HL-60 (cell line): Measurements from ENCODE around the gene NFIC.

ENCODE experiments used
- DNase-seq, 2 experiments: peaks; one replicate each; pipeline ENCODE4 v3.0.0-alpha.2; 2010 to 2020; ENCODE audit warnings: low read depth in 1 of 2, low spot score in 1 of 2
- H3K27ac ChIP-seq: fragments of 250-450 bp; sonication (Bioruptor Pico); replicated peaks from 2 replicates; pipeline ENCODE4 v1.5.1; 2020; ENCODE audit warnings: mild to moderate bottlenecking, moderate library complexity
- H3K27me3 ChIP-seq: fragments of 250-450 bp; sonication (Bioruptor Pico); 2 replicates; pipeline ENCODE4 v1.5.1; 2021; ENCODE audit warnings: mild to moderate bottlenecking, moderate library complexity; ENCODE audit not compliant: insufficient read depth, poor library complexity, severe bottlenecking
- H3K4me3 ChIP-seq: replicated peaks from 2 replicates; pipeline ENCODE4 v1.5.1; 2011; ENCODE audit warnings: mild to moderate bottlenecking, control low read depth, low read length; ENCODE audit not compliant: insufficient read depth
- GABPA ChIP-seq: IDR thresholded peaks from 2 replicates; pipeline ENCODE4 v1.6.1; 2012; ENCODE audit warnings: low read depth
- POLR2AphosphoS5 ChIP-seq: IDR thresholded peaks from 2 replicates; pipeline ENCODE4 v1.6.1; 2012; ENCODE audit warnings: low read depth
- REST ChIP-seq: IDR thresholded peaks from 2 replicates; pipeline ENCODE4 v1.6.1; 2012; ENCODE audit warnings: low read depth; ENCODE audit not compliant: insufficient replicate concordance
- SPI1 ChIP-seq: IDR thresholded peaks from 2 replicates; pipeline ENCODE4 v1.6.1; 2012; ENCODE audit warnings: low read depth, mild to moderate bottlenecking, borderline replicate concordance
- TF ChIP-seq, protein P1 (sequence below): IDR thresholded peaks from one replicate; pipeline ENCODE4 v1.5.1; 2011; ENCODE audit warnings: low read length, control low read depth, inconsistent platforms; ENCODE audit not compliant: insufficient read depth

The NFIC gene

DNA sequence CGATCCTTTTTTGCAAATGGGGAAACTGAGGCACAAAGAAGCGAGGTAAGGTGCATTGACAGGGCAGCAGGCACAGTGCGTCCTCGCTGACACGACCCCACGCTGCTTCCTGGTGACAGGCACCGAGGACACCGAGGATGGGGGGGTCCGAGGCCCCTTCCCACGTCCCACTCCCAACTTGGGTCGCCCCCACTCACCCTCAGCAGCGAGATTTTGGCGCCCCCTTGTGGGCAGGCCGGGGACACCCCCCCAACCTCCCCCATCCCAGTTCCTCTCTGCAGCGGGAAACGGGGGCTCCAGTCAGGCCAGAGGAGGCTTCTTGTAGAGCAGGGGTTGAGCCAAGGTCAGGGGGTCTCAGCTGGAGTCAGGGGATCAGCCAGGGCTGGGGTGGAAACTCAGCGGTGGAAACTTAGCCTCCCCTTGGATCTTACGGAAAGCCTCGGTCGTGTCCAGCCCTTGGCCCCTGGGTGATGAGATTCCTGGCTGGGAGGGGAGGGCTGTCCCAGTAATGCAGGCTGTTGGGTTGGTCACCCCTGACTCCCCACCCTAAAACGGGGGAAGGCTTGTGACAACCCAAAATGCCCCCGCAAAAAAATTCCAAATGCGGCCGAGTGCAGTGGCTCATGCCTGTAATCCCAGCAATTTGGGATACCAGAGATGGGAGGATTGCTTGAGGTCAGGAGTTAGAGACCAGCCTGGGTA is 105.7 kb downstream of the NFIC start:
- H3K27me3 ChIP-seq, result no peaks in the 10 kb centered on the region
- no peak overlapping the region for H3K27ac ChIP-seq
- TF ChIP-seq GABPA (no peak), REST (no peak), POLR2AphosphoS5 (no peak), SPI1 (peak; percentile 57; the same call in 1 of the 2 replicates)
- TF ChIP-seq, protein P1, sequence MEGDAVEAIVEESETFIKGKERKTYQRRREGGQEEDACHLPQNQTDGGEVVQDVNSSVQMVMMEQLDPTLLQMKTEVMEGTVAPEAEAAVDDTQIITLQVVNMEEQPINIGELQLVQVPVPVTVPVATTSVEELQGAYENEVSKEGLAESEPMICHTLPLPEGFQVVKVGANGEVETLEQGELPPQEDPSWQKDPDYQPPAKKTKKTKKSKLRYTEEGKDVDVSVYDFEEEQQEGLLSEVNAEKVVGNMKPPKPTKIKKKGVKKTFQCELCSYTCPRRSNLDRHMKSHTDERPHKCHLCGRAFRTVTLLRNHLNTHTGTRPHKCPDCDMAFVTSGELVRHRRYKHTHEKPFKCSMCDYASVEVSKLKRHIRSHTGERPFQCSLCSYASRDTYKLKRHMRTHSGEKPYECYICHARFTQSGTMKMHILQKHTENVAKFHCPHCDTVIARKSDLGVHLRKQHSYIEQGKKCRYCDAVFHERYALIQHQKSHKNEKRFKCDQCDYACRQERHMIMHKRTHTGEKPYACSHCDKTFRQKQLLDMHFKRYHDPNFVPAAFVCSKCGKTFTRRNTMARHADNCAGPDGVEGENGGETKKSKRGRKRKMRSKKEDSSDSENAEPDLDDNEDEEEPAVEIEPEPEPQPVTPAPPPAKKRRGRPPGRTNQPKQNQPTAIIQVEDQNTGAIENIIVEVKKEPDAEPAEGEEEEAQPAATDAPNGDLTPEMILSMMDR, result peak; percentile 26
- no peak overlapping the region for H3K4me3 ChIP-seq
- DNase-seq, result peak in 1 of 2 experiments; percentile 14

DNA sequence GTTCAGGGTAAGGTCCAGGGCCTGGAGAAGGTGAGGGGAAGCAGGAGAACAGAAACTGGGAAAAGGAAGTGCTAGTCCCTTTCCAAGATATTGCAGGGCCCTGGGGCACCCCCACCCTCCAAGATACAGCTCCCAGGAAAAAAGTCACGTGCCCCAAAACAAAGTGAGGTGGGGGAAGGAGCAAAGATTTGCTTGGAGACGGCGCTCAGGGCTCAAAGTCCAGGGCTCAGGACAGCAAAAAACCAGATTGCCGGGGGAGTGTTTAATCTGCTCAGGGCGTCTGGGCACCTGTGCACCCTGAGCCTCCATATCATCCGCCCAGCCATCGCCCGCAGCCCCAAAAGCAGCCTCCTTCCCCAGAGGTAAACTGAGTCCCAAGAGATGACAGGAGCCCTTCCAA is 107.6 kb downstream of the NFIC start:
- H3K4me3 ChIP-seq, result no peak overlapping the region
- DNase-seq, result no peak
- TF ChIP-seq SPI1 (no peak), GABPA (no peak), POLR2AphosphoS5 (no peak), REST (no peak)
- TF ChIP-seq, protein P1, result no peak

DNA sequence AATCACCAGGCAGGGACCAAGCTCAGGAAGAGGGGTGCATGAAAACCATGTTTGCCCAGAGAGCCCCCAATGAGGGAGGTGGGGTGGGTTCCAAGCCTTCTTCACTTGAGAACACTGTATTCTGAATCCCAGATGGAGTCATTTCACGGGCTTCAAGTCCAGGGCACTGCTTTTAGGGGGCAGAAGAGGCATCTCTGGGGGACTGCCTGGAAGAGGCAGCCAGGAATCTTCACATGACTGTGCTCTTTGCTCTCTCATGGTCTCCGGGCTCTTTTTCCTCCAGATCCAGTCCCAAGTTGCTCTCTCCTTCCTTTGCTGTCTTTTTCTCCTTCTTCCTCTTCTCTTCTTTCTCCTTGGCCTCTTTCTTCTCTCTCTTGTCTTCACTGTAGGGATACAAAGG is 108.2 kb downstream of the NFIC start:
- no peak overlapping the region for H3K4me3 ChIP-seq
- TF ChIP-seq REST (no peak), SPI1 (no peak), POLR2AphosphoS5 (no peak), GABPA (no peak)
- TF ChIP-seq, protein P1, result no peak
- H3K27me3 ChIP-seq, result no peaks in the 10 kb centered on the region
- H3K27ac ChIP-seq, result no peak overlapping the region
- DNase-seq, result no peak

More for the DNA sequence above, 107.6 kb downstream of the NFIC start:
- no peaks in the 10 kb centered on the region for H3K27me3 ChIP-seq
- H3K27ac ChIP-seq, result no peak overlapping the region
